ENCODE results near the gene NMT1. TPM values are rescaled to one million over a fixed set of nuclear protein-coding genes. Genes with fewer than 3 reads are reported as not detected.

Gene NMT1
- total and polyA plus RNA-seq, 2 of the 13 experiments (the other 11 are each of a cell fraction or from before 2014, with no cell fraction given) = 75.7 to 142 TPM

DNA sequence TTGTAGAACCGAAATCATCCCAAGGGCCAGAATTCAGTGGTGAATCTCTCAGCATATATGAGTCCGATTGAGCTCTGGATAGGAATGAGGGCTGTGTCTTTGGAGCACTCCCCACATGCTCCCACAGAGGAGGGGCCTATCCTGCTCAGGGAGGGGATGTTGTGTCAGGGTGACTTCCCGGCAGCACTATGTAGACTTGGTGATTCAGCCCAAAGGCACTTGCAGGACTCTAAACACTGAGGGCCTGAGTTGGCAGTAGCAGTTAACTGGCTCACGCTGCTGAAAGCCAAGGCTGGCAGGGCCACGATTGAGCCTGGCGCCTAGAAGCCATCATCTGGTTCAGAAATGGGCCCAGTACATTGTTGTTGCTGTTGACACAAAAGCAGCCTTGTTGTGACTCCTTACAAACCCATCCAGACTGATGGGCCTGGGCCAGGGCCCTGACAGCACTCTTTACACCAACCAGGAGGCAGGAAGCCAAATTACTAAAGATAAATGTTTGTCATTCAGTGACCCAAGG lies 31.9 kb downstream of the NMT1 start (continued):
- TF ChIP-seq, protein P1, sequence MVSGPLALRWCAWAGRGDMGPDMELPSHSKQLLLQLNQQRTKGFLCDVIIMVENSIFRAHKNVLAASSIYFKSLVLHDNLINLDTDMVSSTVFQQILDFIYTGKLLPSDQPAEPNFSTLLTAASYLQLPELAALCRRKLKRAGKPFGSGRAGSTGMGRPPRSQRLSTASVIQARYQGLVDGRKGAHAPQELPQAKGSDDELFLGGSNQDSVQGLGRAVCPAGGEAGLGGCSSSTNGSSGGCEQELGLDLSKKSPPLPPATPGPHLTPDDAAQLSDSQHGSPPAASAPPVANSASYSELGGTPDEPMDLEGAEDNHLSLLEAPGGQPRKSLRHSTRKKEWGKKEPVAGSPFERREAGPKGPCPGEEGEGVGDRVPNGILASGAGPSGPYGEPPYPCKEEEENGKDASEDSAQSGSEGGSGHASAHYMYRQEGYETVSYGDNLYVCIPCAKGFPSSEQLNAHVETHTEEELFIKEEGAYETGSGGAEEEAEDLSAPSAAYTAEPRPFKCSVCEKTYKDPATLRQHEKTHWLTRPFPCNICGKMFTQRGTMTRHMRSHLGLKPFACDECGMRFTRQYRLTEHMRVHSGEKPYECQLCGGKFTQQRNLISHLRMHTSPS (CRISPR knock-in tag; IDR thresholded peaks at IDR 0.05; ENCODE audit: low read depth) = peak; percentile 80; the same call in 1 of the 2 replicates
- TF ChIP-seq SAP130 (CRISPR knock-in tag; IDR thresholded peaks at IDR 0.05; ENCODE audit: low read depth) = peak; percentile 74
- 0 out of 2 replicates have a peak, but pooled peaks have one; percentile 47 for TF ChIP-seq ZNF792 (CRISPR knock-in tag; IDR thresholded peaks at IDR 0.05)
- peak; percentile 70; the same call in 1 of the 3 replicates for TF ChIP-seq MXI1 (IDR thresholded peaks at IDR 0.05; ENCODE audit: borderline replicate concordance, low read depth, low read length)
- TF ChIP-seq, protein P2, sequence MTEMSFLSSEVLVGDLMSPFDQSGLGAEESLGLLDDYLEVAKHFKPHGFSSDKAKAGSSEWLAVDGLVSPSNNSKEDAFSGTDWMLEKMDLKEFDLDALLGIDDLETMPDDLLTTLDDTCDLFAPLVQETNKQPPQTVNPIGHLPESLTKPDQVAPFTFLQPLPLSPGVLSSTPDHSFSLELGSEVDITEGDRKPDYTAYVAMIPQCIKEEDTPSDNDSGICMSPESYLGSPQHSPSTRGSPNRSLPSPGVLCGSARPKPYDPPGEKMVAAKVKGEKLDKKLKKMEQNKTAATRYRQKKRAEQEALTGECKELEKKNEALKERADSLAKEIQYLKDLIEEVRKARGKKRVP (CRISPR knock-in tag; IDR thresholded peaks at IDR 0.05) = no peak
- TF ChIP-seq TEAD3 (CRISPR knock-in tag; optimal IDR thresholded peaks at IDR 0.05; ENCODE audit: borderline replicate concordance) = peak; percentile 74
- TF ChIP-seq KDM3A (CRISPR knock-in tag; IDR thresholded peaks at IDR 0.05; ENCODE audit: low read depth) = no peak
- peak; percentile 34; the same call in 1 of the 2 replicates for TF ChIP-seq MIER3 (CRISPR knock-in tag; IDR thresholded peaks at IDR 0.05; ENCODE audit: borderline replicate concordance)
- TF ChIP-seq ZNF772 (CRISPR knock-in tag; IDR thresholded peaks at IDR 0.05) = no peak
- TF ChIP-seq TOPORS (CRISPR knock-in tag; IDR thresholded peaks at IDR 0.05) = no peak
- no peak for TF ChIP-seq AKAP8 (CRISPR knock-in tag; IDR thresholded peaks at IDR 0.05)
- TF ChIP-seq, protein P3, sequence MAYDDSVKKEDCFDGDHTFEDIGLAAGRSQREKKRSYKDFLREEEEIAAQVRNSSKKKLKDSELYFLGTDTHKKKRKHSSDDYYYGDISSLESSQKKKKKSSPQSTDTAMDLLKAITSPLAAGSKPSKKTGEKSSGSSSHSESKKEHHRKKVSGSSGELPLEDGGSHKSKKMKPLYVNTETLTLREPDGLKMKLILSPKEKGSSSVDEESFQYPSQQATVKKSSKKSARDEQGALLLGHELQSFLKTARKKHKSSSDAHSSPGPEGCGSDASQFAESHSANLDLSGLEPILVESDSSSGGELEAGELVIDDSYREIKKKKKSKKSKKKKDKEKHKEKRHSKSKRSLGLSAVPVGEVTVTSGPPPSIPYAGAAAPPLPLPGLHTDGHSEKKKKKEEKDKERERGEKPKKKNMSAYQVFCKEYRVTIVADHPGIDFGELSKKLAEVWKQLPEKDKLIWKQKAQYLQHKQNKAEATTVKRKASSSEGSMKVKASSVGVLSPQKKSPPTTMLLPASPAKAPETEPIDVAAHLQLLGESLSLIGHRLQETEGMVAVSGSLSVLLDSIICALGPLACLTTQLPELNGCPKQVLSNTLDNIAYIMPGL (CRISPR knock-in tag; IDR thresholded peaks at IDR 0.05; ENCODE audit: borderline replicate concordance in 1 of 2, low read depth in 1 of 2) = peak in 1 of 2 experiments; percentile 34; a peak in 1 of 4 replicates
- no peak for TF ChIP-seq ZMYM2 (CRISPR knock-in tag; IDR thresholded peaks at IDR 0.05)
- 0 out of 2 replicates have a peak, but pooled peaks have one; percentile 18 for TF ChIP-seq ELF3 (CRISPR knock-in tag; IDR thresholded peaks at IDR 0.05)
- TF ChIP-seq CBX5 (CRISPR knock-in tag; IDR thresholded peaks at IDR 0.05; ENCODE audit: borderline replicate concordance) = peak; percentile 21; the same call in 1 of the 2 replicates
- peak; percentile 98 for TF ChIP-seq FOSL2 (CRISPR knock-in tag; IDR thresholded peaks at IDR 0.05)
- TF ChIP-seq ZNF33A (CRISPR knock-in tag; IDR thresholded peaks at IDR 0.05; ENCODE audit: borderline replicate concordance) = no peak
- no peak for TF ChIP-seq NFIB (CRISPR knock-in tag; IDR thresholded peaks at IDR 0.05; ENCODE audit: borderline replicate concordance)
- TF ChIP-seq, protein P4, sequence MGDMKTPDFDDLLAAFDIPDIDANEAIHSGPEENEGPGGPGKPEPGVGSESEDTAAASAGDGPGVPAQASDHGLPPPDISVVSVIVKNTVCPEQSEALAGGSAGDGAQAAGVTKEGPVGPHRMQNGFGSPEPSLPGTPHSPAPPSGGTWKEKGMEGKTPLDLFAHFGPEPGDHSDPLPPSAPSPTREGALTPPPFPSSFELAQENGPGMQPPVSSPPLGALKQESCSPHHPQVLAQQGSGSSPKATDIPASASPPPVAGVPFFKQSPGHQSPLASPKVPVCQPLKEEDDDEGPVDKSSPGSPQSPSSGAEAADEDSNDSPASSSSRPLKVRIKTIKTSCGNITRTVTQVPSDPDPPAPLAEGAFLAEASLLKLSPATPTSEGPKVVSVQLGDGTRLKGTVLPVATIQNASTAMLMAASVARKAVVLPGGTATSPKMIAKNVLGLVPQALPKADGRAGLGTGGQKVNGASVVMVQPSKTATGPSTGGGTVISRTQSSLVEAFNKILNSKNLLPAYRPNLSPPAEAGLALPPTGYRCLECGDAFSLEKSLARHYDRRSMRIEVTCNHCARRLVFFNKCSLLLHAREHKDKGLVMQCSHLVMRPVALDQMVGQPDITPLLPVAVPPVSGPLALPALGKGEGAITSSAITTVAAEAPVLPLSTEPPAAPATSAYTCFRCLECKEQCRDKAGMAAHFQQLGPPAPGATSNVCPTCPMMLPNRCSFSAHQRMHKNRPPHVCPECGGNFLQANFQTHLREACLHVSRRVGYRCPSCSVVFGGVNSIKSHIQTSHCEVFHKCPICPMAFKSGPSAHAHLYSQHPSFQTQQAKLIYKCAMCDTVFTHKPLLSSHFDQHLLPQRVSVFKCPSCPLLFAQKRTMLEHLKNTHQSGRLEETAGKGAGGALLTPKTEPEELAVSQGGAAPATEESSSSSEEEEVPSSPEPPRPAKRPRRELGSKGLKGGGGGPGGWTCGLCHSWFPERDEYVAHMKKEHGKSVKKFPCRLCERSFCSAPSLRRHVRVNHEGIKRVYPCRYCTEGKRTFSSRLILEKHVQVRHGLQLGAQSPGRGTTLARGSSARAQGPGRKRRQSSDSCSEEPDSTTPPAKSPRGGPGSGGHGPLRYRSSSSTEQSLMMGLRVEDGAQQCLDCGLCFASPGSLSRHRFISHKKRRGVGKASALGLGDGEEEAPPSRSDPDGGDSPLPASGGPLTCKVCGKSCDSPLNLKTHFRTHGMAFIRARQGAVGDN (CRISPR knock-in tag; IDR thresholded peaks at IDR 0.05) = peak; percentile 74
- no peak for TF ChIP-seq ZNF777 (CRISPR knock-in tag; IDR thresholded peaks at IDR 0.05)

Measured in HepG2 (cell line).